ENCODE results near the gene RNF123.
A peak's percentile ranks its signal among the peaks of the same experiment; 100 is the strongest.

RNF123 gene

GRCh38 chr3:49662021-49662420 is 27.3 kb upstream of the RNF123 start:
- Histone ChIP-seq H3K27ac (ENCODE audit: low read length) (no peak overlapping the region), H3K4me1 (ENCODE audit: insufficient read depth, low read length) (no peaks in the 10 kb centered on the region), H3K9me3 (ENCODE audit: insufficient read depth, low read depth, low read length) (no peaks in the 10 kb centered on the region), H3K27me3 (ENCODE audit: insufficient read depth, low read length) (no peaks in the 10 kb centered on the region), H3K4me3 (ENCODE audit: low read length) (no peak overlapping the region), H3K9ac (ENCODE audit: low read depth, low read length) (no peak overlapping the region), H3K36me3 (ENCODE audit: insufficient read depth, low read depth, low read length) (no peaks in the 10 kb centered on the region)

GRCh38 chr3:49662720-49663413 is 26.5 kb upstream of the RNF123 start:
- H3K9ac ChIP-seq (ENCODE audit: low read depth, low read length), result no peak overlapping the region
- H3K4me3 ChIP-seq (ENCODE audit: low read length), result no peak overlapping the region
- no peak overlapping the region for H3K27ac ChIP-seq (ENCODE audit: low read length)
- H3K27me3 ChIP-seq (ENCODE audit: insufficient read depth, low read length), result no peaks in the 10 kb centered on the region
- no peaks in the 10 kb centered on the region for H3K9me3 ChIP-seq (ENCODE audit: insufficient read depth, low read depth, low read length)
- H3K4me1 ChIP-seq (ENCODE audit: insufficient read depth, low read length), result no peaks in the 10 kb centered on the region
- H3K36me3 ChIP-seq (ENCODE audit: insufficient read depth, low read depth, low read length), result no peaks in the 10 kb centered on the region

GRCh38 chr3:49663831-49664230 is 25.5 kb upstream of the RNF123 start:
- no peaks in the 10 kb centered on the region for H3K27me3 ChIP-seq (ENCODE audit: insufficient read depth, low read length)
- H3K27ac ChIP-seq (ENCODE audit: low read length), result no peak overlapping the region
- no peaks in the 10 kb centered on the region for H3K9me3 ChIP-seq (ENCODE audit: insufficient read depth, low read depth, low read length)
- H3K4me1 ChIP-seq (ENCODE audit: insufficient read depth, low read length), result no peaks in the 10 kb centered on the region
- H3K36me3 ChIP-seq (ENCODE audit: insufficient read depth, low read depth, low read length), result no peaks in the 10 kb centered on the region
- no peak overlapping the region for H3K4me3 ChIP-seq (ENCODE audit: low read length)
- H3K9ac ChIP-seq (ENCODE audit: low read depth, low read length), result no peak overlapping the region

- H3K27me3 ChIP-seq (ENCODE audit: insufficient read depth, low read length), result no peaks in the 10 kb centered on the region
- H3K9me3 ChIP-seq (ENCODE audit: insufficient read depth, low read depth, low read length), result no peaks in the 10 kb centered on the region
- H3K4me1 ChIP-seq (ENCODE audit: insufficient read depth, low read length), result no peaks in the 10 kb centered on the region
- no peak overlapping the region for H3K9ac ChIP-seq (ENCODE audit: low read depth, low read length)
- H3K4me3 ChIP-seq (ENCODE audit: low read length), result no peak overlapping the region
- H3K36me3 ChIP-seq (ENCODE audit: insufficient read depth, low read depth, low read length), result no peaks in the 10 kb centered on the region
- H3K27ac ChIP-seq (ENCODE audit: low read length), result no peak overlapping the region
These were observed 25.1 kb upstream of the RNF123 start for GRCh38 chr3:49664300-49664699.

- Histone ChIP-seq H3K4me3 (ENCODE audit: low read length) (no peak overlapping the region), H3K4me1 (ENCODE audit: insufficient read depth, low read length) (no peaks in the 10 kb centered on the region), H3K36me3 (ENCODE audit: insufficient read depth, low read depth, low read length) (no peaks in the 10 kb centered on the region), H3K9ac (ENCODE audit: low read depth, low read length) (no peak overlapping the region), H3K9me3 (ENCODE audit: insufficient read depth, low read depth, low read length) (no peaks in the 10 kb centered on the region), H3K27ac (ENCODE audit: low read length) (no peak overlapping the region), H3K27me3 (ENCODE audit: insufficient read depth, low read length) (no peaks in the 10 kb centered on the region)
These were observed 23.4 kb upstream of the RNF123 start for GRCh38 chr3:49665822-49666519.

- H3K36me3 ChIP-seq (ENCODE audit: insufficient read depth, low read depth, low read length), result no peaks in the 10 kb centered on the region
- H3K4me3 ChIP-seq (ENCODE audit: low read length), result no peak overlapping the region
- no peaks in the 10 kb centered on the region for H3K4me1 ChIP-seq (ENCODE audit: insufficient read depth, low read length)
- no peaks in the 10 kb centered on the region for H3K27me3 ChIP-seq (ENCODE audit: insufficient read depth, low read length)
- H3K9me3 ChIP-seq (ENCODE audit: insufficient read depth, low read depth, low read length), result no peaks in the 10 kb centered on the region
- H3K27ac ChIP-seq (ENCODE audit: low read length), result no peak overlapping the region
- peak overlapping the region; percentile 21; the same call in 1 of the 2 replicates for H3K9ac ChIP-seq (ENCODE audit: low read depth, low read length)
These were observed 22.8 kb upstream of the RNF123 start for GRCh38 chr3:49666592-49666991.

GRCh38 chr3:49667701-49668413 is 21.5 kb upstream of the RNF123 start:
- no peaks in the 10 kb centered on the region for H3K9me3 ChIP-seq (ENCODE audit: insufficient read depth, low read depth, low read length)
- no peaks in the 10 kb centered on the region for H3K36me3 ChIP-seq (ENCODE audit: insufficient read depth, low read depth, low read length)
- no peak overlapping the region for H3K27ac ChIP-seq (ENCODE audit: low read length)
- no peaks in the 10 kb centered on the region for H3K27me3 ChIP-seq (ENCODE audit: insufficient read depth, low read length)
- no peak overlapping the region for H3K4me3 ChIP-seq (ENCODE audit: low read length)
- no peaks in the 10 kb centered on the region for H3K4me1 ChIP-seq (ENCODE audit: insufficient read depth, low read length)
- H3K9ac ChIP-seq (ENCODE audit: low read depth, low read length), result no peak overlapping the region

GRCh38 chr3:49668414-49668797 is 21.0 kb upstream of the RNF123 start:
- no peak overlapping the region for H3K9ac ChIP-seq (ENCODE audit: low read depth, low read length)
- H3K27ac ChIP-seq (ENCODE audit: low read length), result no peak overlapping the region
- H3K9me3 ChIP-seq (ENCODE audit: insufficient read depth, low read depth, low read length), result no peaks in the 10 kb centered on the region
- H3K4me1 ChIP-seq (ENCODE audit: insufficient read depth, low read length), result no peaks in the 10 kb centered on the region
- no peaks in the 10 kb centered on the region for H3K27me3 ChIP-seq (ENCODE audit: insufficient read depth, low read length)
- no peaks in the 10 kb centered on the region for H3K36me3 ChIP-seq (ENCODE audit: insufficient read depth, low read depth, low read length)
- no peak overlapping the region for H3K4me3 ChIP-seq (ENCODE audit: low read length)

GRCh38 chr3:49668861-49669260 is 20.5 kb upstream of the RNF123 start:
- Histone ChIP-seq H3K4me3 (ENCODE audit: low read length) (no peak overlapping the region), H3K9ac (ENCODE audit: low read depth, low read length) (no peak overlapping the region), H3K4me1 (ENCODE audit: insufficient read depth, low read length) (no peaks in the 10 kb centered on the region), H3K27ac (ENCODE audit: low read length) (no peak overlapping the region), H3K9me3 (ENCODE audit: insufficient read depth, low read depth, low read length) (no peaks in the 10 kb centered on the region), H3K36me3 (ENCODE audit: insufficient read depth, low read depth, low read length) (no peaks in the 10 kb centered on the region), H3K27me3 (ENCODE audit: insufficient read depth, low read length) (no peaks in the 10 kb centered on the region)

- Histone ChIP-seq H3K27me3 (ENCODE audit: insufficient read depth, low read length) (no peaks in the 10 kb centered on the region), H3K27ac (ENCODE audit: low read length) (no peak overlapping the region), H3K4me1 (ENCODE audit: insufficient read depth, low read length) (no peaks in the 10 kb centered on the region), H3K9me3 (ENCODE audit: insufficient read depth, low read depth, low read length) (no peaks in the 10 kb centered on the region), H3K36me3 (ENCODE audit: insufficient read depth, low read depth, low read length) (no peaks in the 10 kb centered on the region), H3K4me3 (ENCODE audit: low read length) (no peak overlapping the region), H3K9ac (ENCODE audit: low read depth, low read length) (no peak overlapping the region)
These were observed 20.0 kb upstream of the RNF123 start for GRCh38 chr3:49669352-49669751.

- no peaks in the 10 kb centered on the region for H3K9me3 ChIP-seq (ENCODE audit: insufficient read depth, low read depth, low read length)
- H3K27me3 ChIP-seq (ENCODE audit: insufficient read depth, low read length), result no peaks in the 10 kb centered on the region
- no peak overlapping the region for H3K9ac ChIP-seq (ENCODE audit: low read depth, low read length)
- H3K36me3 ChIP-seq (ENCODE audit: insufficient read depth, low read depth, low read length), result peaks cover 5% of the 10 kb centered on the region
- no peak overlapping the region for H3K27ac ChIP-seq (ENCODE audit: low read length)
- H3K4me3 ChIP-seq (ENCODE audit: low read length), result no peak overlapping the region
- H3K4me1 ChIP-seq (ENCODE audit: insufficient read depth, low read length), result 0 out of 2 replicates have a peak, but pooled peaks cover 4% of the 10 kb centered on the region
These were observed 18.4 kb upstream of the RNF123 start for GRCh38 chr3:49670940-49671290.
